ENCODE data around the gene SNX24.

- TF ChIP-seq ZNF565 (CRISPR knock-in tag; conservative IDR thresholded peaks at IDR 0.05; ENCODE audit: low read depth) (no peak), ARNTL (CRISPR knock-in tag; IDR thresholded peaks at IDR 0.05; ENCODE audit: borderline replicate concordance, low read depth) (no peak), BACH2 (CRISPR knock-in tag; IDR thresholded peaks at IDR 0.05; ENCODE audit: borderline replicate concordance) (no peak), ZFP3 (CRISPR knock-in tag; IDR thresholded peaks at IDR 0.05) (no peak), PATZ1 (CRISPR knock-in tag; IDR thresholded peaks at IDR 0.05; ENCODE audit: borderline replicate concordance) (no peak), POU6F1 (CRISPR knock-in tag; IDR thresholded peaks at IDR 0.05; ENCODE audit: borderline replicate concordance, low read depth) (no peak), ZNF70 (CRISPR knock-in tag; IDR thresholded peaks at IDR 0.05) (no peak), RARB (CRISPR knock-in tag; IDR thresholded peaks at IDR 0.05) (no peak), CSRNP3 (CRISPR knock-in tag; IDR thresholded peaks at IDR 0.05) (no peak)
Observed at GRCh38 chr5:123012321-123012720, 166.9 kb downstream of the SNX24 start.
